ENCODE data around the gene BHLHA15.
A peak's percentile ranks its signal among the peaks of the same experiment; 100 is the strongest.

BHLHA15 gene

GRCh38 chr7:98189559-98189958 is 21.7 kb upstream of the BHLHA15 start:
- DNase-seq: no peak

- no peak for DNase-seq
Measured at GRCh38 chr7:98191668-98192431, 19.4 kb upstream of the BHLHA15 start.

GRCh38 chr7:98192781-98193457 is 18.3 kb upstream of the BHLHA15 start:
- DNase-seq: no peak

GRCh38 chr7:98193474-98194180 is 17.6 kb upstream of the BHLHA15 start:
- DNase-seq: no peak

GRCh38 chr7:98194186-98194585 is 17.1 kb upstream of the BHLHA15 start:
- DNase-seq: no peak

GRCh38 chr7:98194672-98195457 is 16.4 kb upstream of the BHLHA15 start:
- DNase-seq: no peak

GRCh38 chr7:98196706-98197605 is 14.3 kb upstream of the BHLHA15 start:
- no peak for DNase-seq

- DNase-seq: no peak
Measured at GRCh38 chr7:98199131-98199530, 12.1 kb upstream of the BHLHA15 start.

GRCh38 chr7:98200364-98200763 is 10.9 kb upstream of the BHLHA15 start:
- DNase-seq: no peak

GRCh38 chr7:98202367-98203195 is 8.7 kb upstream of the BHLHA15 start:
- DNase-seq: peak; percentile 36 to 43

GRCh38 chr7:98203261-98203963 is 7.8 kb upstream of the BHLHA15 start:
- DNase-seq: no peak

GRCh38 chr7:98203964-98204605 is 7.2 kb upstream of the BHLHA15 start:
- no peak for DNase-seq

GRCh38 chr7:98204670-98205069 is 6.6 kb upstream of the BHLHA15 start:
- DNase-seq: no peak

- no peak for DNase-seq
Measured at GRCh38 chr7:98205162-98205845, 5.9 kb upstream of the BHLHA15 start.

GRCh38 chr7:98206451-98207330 is 4.5 kb upstream of the BHLHA15 start:
- DNase-seq: no peak

GRCh38 chr7:98209166-98209920 is 1.9 kb upstream of the BHLHA15 start:
- DNase-seq: no peak

GRCh38 chr7:98210513-98211220 is 572 bp upstream of the BHLHA15 start:
- DNase-seq: no peak
